CD4-positive, alpha-beta T cell treated with Interleukin-10 for 1 hour (primary cell): ENCODE measurements around the gene OPN4.

Experiments
- DNase-seq: peaks from one replicate; pipeline ENCODE4 v3.0.0-alpha.2; 2020

The OPN4 gene

DNA sequence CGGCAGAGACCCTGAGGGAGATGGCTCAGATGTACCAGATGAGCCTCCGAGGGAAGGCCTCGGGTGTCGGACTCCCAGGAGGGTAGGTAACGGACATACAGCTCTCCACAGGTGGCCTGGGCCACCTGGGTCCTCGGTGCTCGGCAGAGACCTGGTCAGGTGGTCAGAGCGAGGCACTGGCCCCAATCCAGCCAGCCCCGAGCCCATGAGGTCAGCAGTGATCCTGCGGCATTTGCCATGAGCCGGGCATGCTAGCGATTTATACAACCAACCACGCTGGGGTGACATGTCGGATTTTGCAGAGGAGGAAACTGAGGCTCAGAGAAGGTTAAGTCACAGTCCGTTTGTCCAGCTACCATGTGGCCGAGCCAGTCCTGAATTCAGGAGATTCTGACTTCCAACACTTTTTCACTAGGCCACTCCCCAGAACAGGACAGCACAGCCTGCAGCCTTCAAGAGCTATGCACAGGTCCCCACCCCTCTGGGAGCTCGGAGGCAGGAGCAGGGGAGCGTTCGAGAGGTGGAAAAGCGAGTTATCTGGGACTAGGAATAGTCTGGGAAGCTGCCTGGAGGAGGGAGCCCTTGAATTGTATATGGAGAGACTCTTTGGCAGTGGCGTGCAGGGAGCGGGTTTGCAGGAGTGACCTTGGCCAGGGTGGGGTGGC is 27.5 kb downstream of the OPN4 start:
- DNase-seq, result no peak

DNA sequence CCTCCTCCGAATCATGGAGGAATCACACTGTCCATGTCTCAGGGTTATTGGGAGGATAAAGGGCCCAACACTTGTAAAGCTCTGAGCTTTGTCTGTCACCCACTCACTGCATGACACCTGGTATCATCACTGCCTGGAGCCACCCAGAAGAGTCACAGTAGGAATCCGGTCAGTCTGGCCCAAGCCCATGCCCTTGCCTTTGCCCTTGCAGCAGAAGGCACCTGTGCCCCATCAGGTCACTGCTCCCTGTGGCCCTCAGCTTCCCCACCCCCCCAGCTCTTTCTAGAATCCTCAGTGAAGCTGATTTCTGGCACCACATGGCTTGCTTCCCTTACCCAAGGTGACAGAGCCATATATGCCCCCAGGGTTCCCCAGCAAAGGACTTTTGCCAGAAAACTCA is 28.3 kb downstream of the OPN4 start:
- no peak for DNase-seq

DNA sequence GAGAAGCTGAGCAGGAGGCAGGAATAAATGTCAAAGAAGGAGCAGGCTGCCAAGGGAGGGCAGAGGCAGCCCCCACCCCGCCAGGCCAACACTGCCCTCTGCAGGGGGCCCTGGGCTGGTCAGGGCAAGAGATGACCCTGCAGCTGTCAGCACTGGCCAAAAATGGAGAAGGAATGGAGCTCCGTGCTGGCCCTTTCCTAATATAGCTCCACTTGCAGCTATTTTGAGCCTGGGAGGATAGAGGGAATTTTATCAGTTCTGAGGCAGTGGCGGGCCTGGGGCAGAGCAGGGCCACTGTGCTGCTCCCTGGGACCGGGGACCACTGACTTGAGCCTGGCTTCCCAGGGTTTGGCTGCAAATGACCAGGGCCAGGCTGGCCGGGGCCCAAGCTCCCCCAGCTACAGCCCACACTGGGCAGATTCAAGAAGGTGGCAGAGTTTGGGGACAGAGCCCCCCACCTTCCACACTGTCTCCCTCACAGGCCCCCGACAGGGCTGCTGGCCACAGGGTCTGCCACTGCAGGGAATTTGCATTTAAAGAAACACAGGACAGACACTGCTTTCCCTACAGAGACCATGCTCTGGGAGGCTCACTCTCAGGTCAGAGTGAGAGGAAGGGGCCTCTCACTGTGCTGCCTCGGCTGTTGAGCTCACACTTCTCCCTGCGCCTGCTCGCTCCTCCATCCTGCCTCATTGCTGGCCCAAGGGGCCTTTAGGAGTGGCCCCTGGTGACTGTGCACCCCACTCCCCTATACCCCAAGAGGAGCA is 30.2 kb downstream of the OPN4 start:
- DNase-seq, result no peak

DNA sequence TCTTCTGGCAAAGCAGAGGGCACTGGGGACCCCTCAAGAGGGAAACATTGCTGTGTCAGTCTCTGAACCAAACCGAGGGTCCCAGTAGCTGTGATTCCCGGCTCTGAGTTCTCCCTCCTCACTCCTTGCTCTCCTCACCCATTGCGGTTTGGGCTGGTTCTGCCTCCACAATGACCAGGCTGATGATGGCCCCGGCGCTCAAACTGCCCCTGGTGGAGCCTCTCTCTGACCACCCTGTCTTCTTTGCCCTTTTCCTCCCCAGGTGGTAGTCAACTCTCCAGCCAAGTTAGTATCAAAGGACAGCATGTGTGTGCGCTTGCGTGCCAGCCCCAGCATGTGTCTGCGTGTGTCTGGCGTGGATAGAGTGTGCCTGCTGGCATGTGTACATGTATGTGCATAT is 31.1 kb downstream of the OPN4 start:
- no peak for DNase-seq

DNA sequence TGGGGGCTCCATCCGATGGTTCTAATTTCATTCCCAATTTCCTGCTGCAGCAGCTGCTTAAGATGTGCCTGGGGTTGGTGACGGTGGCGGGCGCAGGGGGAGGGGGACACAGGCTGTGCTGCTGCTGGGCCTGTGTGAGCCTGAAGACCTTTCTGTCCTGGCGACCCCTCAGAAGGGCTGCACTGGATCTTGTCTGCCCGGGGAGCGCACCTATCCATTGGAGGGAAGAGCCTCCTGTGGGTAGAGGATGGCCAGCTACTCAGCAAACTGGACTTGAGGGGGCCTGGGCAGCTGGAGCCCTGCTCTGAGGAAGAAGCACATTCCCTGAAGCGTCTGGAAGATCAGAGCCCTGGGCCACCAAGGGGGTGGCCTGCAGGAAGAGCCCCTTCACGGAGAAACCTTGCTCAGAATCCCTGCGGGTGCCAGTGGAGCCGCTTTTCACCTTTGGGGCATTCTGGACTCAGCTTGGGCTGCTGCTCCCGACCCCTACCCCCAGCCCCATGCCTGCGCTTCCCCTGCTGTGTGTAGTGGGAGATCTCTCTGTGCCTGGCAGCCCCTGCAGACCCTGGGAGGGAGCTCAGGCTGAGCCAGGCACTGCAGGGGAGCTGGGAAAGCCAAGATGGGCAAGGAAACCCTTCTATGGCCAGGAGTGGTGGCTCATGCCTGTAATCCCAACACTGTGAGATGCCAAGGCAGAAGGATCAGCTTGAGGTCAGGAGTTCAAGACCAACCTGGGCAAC is 31.7 kb downstream of the OPN4 start:
- no peak for DNase-seq

DNA sequence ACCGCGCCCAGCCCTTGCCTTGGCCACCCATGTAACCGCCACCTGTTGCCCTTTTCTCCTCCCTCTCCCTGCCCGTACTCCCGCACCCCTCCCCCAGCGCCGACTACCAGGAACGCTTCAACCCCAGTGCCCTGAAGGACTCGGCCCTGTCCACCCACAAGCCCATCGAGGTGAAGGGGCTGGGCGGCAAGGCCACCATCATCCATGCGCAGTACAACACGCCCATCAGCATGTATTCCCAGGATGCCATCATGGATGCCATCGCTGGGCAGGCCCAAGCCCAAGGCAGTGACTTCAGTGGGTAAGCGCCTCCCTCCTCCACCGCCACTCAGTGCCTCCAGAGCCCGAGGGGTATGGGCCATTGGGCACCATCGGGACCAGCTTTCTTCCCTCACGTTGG is 32.6 kb downstream of the OPN4 start:
- DNase-seq, result no peak

DNA sequence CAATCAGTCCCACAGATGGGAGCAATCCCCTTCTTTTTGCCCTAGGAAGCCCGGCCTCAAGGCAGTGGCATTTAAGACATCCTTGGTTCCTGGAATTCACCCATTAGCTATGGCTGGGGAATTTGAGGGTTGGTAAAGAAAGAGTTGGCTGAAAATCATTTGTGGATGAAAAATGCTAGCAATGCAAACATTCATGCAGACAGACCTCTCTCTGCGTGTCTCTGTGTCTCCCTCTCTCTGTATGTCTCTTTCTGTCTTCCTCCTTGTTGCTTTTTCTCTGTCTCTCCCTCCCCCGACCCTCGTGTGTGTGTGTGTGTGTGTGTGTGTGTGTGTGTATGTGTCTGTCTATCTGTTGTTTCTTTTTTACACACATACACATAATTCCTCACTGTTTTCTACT is 33.4 kb downstream of the OPN4 start:
- no peak for DNase-seq

DNA sequence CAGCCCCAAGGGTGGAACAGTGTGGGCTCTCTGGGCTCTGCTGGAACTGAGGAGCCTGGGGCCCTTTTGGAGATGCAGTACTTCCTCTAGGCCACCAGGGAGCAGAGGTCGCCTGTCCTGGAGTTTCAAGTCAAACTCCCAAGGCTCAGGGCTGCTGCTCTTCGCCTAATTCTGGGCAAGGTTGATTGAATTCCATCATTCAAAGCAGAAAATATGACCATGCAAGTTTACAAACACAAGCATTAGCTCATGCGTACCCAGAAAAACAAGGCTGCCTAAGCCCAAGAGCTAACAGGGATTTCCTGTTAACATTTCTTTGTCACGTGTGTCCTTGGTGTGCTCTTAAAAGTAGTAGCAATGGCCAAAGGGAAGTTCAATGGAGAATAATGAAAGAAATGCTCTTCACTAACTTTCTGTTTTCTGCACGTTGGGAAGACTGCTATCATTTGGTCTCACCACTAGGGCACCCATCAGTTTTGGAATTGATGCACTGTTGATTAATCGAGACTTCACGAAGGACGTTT is 34.1 kb downstream of the OPN4 start:
- peak; percentile 62 for DNase-seq

DNA sequence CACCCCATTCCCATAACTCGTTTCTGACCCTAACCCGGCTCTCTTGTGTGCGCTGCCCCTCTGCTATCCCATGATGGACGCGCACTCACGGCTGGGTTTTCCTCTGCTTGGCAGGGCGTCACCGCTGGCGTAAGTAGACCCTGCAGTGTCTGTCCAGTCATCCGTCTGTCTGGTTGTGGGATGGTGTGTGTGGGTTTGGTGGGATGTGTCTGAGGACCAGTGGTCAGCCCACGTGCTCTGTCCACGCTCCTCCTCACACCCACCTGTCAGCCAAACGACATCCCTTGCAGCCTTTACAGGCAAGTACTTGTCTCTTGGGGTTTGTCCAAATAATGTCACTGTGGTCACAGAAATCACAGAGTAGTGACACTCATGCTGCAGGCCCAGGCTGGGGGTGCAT is 34.8 kb downstream of the OPN4 start:
- DNase-seq, result no peak

DNA sequence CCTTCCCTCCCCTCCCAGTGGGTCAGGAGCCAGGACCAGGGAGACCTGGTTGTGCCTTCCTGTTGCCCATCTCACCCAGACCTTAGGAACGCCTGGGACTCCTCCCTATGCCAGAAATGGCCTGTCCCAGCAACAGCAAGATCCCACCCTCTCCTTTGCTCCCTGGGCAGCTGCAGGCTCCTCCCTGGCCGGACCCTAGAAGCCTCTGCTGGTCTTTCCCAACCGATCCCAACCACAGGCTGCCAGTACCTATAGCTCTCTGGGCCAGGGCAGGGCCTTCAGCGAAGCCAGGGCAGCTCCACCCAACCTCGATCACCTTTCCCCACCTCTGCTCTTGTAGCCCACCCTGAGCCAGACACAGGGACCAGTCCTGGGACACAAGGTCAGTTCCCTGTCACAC is 35.9 kb downstream of the OPN4 start:
- no peak for DNase-seq

DNA sequence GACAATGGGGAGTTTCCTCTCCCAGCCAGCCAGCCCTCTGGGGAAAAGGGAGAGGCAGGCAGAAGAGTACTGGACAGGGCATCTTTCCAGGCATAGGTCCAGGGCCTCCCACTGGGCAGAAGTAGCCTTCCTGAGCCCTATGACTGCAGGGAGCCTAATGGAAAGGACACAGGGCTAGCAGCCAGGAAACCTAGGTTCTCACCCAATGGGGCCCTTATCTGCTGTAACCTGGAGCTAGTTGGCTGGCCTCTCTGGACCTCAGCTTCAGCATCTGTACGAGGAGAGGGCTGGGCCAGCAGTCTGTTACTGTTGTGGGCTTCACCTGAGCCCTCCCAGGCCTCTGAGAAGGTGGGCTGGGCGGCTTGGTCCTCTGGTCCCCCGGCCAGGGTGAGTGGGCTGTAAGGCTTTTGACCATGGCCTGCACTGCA is 36.3 kb downstream of the OPN4 start:
- no peak for DNase-seq

DNA sequence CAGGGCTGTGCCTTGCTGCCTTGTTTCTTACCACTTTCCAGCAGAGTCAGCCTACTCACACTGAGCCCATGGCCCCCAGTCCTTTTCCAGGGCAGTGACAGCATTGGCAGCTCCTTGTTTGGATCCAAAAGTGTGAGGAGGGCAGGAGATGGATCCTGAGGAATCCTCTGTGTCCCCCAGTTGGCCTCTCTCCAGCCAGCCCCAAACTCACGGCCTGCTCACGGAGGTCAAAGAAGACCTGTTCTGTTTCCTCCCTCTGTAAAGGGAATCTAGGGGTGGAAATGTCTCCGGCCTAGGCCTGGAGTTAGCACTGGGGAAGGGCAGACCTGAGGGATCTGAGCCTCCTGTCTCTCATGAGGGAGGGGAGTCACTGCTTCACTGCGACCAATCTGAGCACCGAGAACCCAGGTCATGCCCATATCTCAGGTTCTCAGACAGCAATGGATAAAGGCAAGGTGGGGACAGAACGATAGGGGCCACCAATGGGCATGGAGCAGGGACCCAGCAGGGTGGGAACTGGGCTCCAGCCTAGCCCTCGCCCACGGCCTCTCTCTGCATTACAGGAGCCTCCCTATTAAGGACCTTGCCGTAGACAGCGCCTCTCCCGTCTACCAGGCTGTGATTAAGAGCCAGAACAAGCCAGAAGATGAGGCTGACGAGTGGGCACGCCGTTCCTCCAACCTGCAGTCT is 37.1 kb downstream of the OPN4 start:
- no peak for DNase-seq

DNA sequence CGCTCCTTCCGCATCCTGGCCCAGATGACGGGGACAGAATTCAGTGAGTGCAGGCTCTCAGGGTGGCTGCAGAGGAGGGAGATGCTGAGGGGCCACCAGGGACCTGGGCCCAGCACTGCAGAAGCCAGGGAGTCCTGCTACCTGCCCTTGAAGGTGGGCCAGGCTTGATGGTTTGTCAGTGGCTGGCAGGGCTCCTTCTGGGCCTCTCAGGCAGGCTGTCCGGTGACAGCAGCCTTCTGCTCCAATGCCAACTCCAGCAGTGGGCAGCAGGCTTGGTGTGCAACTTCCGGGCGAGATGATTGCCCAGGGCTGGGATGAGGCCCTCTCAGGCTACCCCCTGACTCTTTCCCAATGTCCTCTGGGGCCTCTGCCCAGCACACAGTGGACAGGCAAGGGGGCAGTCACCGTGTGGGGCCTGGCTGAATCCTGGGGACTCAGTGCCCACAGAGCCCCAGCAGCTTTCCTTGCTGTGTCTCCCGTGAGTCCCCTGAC is 37.7 kb downstream of the OPN4 start:
- no peak for DNase-seq

DNA sequence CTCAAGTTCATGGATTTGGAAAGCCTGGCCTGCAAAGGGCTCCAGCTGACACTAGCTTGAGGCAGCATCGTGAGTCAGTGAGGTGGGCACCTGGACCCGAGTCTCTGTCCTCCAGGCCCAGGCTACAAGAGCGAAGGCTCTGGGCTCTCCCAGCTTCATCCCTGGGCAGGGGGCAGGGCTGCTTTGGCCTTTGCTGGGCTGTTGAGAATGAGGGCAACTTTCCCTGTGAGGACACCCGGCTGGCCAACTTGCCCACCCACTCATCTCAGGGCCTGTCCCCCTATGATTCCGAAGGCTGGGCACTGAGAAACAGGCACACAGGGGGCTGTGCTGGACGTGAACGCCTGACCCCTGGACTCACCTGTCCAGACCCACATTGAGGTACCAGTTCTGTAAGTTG is 38.3 kb downstream of the OPN4 start:
- no peak for DNase-seq

DNA sequence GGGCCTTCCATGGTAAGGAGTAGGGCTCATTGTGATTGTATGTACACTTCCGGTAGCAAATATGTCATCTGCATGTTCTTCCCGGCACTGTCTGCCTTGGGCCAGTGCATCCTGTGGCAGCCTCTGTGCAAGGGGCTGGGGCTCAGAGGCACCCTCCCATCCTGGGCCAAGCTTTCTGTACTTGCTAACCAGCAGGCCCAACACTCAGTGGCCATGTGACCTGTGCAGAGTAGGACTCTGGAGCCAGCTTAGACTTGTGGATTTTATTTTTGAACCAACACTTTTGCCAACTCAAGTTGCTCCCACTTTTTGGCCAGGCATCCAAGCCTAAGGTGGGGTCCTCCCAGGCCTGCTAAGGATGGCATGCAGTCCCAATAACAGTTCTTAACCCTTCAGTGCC is 38.9 kb downstream of the OPN4 start:
- no peak for DNase-seq

DNA sequence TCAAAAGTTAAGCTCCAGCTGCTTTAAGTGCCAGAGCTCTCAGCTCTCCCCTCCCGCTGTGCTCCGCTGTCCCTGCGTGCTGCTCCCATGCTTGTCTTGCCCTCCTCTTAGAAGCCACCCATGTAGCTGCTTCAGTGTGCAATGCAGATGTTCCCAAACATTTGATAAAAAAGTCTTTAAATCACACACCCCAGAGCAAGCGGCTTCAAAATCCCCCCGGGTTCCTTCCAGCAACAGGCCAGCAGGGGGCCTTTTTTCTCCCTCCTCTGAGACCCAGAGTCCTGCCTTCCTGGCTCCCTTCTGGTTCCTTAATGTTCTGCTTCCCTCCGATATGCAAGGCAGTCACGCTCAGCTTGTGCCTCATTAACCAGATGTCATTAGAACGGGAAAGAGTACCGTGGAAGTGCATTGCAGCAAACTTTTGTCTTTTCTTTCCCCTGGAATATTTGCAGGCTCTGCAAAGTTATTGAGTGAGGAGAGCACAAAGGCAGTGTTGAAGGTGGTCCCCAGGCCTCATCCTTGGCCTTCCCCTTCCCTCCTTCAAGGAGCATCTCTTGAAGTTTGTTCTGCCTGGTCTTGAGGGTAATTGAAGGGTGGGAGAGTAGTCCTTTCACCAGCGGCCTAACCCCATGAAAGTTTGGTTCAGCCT is 39.5 kb downstream of the OPN4 start:
- DNase-seq, result peak; percentile 44

DNA sequence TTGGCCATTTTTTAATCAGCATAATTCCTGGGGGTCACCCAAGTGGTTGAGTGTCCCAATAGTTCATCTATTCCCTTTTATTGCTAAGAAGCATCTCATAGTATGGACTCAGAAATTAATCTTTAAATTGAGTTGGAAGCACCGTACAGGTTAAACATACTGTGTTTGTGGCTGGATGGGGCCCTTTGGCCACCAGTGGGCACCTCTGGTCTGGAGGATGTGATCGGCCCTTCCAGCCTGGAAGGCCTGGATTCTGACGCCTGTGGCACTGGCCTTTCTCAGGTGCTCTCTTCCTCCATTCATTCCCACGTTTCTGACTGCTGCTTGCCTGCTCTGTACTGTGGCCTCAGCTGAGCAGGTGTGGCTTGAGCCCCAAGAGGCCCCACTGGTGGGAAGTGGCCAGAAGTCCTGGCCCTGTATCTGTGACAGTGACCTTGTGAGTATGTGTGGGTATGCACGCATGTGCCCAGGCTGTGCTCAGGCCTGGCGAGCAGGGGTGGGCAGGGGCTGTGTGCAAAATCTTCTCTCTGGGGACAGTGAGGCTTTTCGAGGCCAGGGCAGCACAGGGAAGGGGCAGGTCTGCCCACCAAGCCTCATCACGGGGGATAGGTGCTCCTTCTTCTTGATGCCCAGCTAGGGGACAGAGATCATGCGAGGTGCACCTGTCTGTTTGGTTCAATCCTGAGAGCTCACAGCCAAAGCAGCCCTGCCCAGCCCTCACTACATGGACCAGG is 44.0 kb downstream of the OPN4 start:
- no peak for DNase-seq

DNA sequence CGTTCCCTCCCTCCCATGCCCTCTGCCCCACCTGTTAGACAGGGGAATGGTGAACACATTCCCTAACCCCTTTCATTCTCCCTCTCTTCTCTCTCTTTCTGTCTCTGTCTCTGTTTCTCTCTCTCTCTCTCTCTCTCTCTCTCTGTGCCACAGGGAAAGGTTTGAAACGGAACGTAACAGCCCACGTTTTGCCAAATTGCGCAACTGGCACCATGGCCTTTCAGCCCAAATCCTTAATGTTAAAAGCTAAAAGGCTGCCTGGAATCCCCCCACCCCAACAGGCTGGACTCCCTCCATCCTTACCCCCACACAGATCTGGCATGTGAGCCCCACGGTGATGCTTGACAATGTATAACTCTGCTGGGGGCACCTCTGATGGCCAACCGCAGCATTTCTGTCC is 44.8 kb downstream of the OPN4 start:
- no peak for DNase-seq

DNA sequence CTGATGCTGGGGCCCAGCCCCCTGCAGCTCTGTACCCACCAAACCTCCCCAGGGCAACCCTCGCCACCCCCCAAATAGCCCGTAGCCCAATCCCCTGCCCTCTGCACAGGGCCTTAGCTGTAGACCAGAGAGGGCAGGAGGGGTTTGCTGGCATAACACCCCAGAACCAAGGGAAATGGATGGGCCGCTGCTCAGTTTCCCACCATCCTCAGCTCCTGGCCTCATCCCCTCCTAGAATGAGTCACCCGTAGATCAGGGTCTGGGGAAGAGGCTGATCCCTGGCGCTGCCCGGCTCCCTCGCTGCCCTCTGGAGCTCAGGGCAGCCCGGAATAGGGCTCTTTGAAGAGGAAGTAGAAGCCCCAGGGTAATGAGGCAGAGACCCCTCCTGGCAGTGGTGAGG is 45.2 kb downstream of the OPN4 start:
- DNase-seq, result no peak

DNA sequence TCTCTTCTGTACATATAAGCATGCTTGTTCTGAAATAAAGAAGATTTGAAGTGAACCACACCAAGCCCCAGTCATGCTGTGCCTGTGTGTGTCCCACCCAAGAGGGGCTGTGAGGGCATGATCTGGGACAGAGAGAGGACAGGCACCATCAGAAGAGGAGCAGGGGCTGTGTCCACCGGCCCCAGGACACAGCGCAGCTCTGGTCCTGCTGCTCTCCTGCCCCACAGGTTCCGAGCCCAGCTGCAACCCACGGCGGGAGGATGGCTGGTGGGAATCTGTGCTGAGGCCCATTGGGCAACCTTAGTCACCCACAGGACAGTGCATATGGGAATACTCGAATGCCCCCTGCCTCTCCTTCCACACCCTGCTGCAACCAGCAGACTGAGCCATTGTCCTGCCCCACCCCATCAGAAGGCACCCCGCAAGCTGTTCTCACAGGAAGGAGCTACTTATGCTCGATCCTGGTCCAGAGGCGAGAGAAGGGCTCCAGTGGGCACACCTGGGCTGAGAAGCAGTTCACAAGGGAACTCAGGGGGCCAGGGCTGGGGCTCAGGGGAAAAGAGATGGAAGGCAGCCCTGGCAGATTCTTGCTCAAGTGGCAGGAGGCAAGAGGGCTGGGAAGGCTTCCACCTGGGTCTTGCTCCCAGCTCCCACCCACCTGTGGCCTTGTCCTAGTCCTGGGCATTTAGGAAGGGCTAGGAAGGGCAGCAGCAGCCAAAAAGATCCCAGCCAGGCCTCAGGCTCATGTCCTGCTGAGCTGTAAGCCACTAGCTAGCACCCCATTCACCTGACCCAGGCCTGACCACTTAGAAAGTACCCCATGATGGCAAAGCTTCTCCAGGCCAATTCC is 45.9 kb downstream of the OPN4 start:
- DNase-seq, result no peak
